Right lobe of liver (tissue), 6 donors: Measurements from ENCODE around the gene AKAP12. TPM values are rescaled to one million over a fixed set of nuclear protein-coding genes. Genes with fewer than 3 reads are reported as not detected.

Experiments
- ATAC-seq, 4 donors: fragments of 200-7000 bp; cut with Tn5 transposase; one replicate each; pipeline ENCODE4 v1.9.1; 2020; ENCODE audit warnings: mild to moderate bottlenecking in 4 of 4, moderate library complexity in 4 of 4
- DNase-seq, 3 donors: peaks; one replicate each; pipeline ENCODE4 v3.0.0-alpha.2; 2020
- H3K27ac ChIP-seq, 3 donors: fragments of 200-600 bp; one replicate each; pipeline ENCODE4 v1.8.0; 2022
- H3K27me3 ChIP-seq, 2 donors: fragments of 200-600 bp; one replicate each; pipeline ENCODE4 v1.8.0; 2022
- H3K36me3 ChIP-seq, 4 donors: fragments of 200-600 bp; sonication (generic) in 1 of 4; one replicate each; pipeline versions ENCODE4 v1.5.1 to v1.8.0; 2017 to 2022; ENCODE audit warnings: control low read depth in 1 of 4
- H3K4me1 ChIP-seq, 4 donors: fragments of 200-600 bp; sonication (generic) in 1 of 4; one replicate each; pipeline versions ENCODE4 v1.5.1 to v1.8.0; 2017 to 2022; ENCODE audit warnings: control low read depth in 1 of 4
- H3K4me3 ChIP-seq, 3 donors: fragments of 200-600 bp; one replicate each; pipeline ENCODE4 v1.8.0; 2022
- H3K9me3 ChIP-seq, 4 donors: fragments of 200-600 bp; sonication (generic) in 1 of 4; one replicate each; pipeline versions ENCODE4 v1.5.1 to v1.8.0; 2017 to 2022; ENCODE audit warnings: control low read depth in 1 of 4
- CTCF ChIP-seq, 4 donors: fragments of 200-600 bp in 3 of 4; fragments of 450-650 bp in 1 of 4; IDR thresholded peaks; one replicate each; pipeline versions ENCODE4 v1.5.1 to v1.8.0; 2016 to 2022; ENCODE audit warnings: antibody characterized with exemption in 4 of 4, mild to moderate bottlenecking in 2 of 4
- POLR2A ChIP-seq: fragments of 450-650 bp; IDR thresholded peaks from one replicate; pipeline ENCODE4 v1.6.1; 2017; ENCODE audit warnings: antibody characterized with exemption, mild to moderate bottlenecking
- WGBS: methylation state at CpG from one replicate; pipeline ENCODE4 v1.1.6; 2018; ENCODE audit warnings: low coverage, low lambda C conversion rate; ENCODE audit not compliant: insufficient coverage; ENCODE audit errors: missing lambda C conversion rate; 5-methylcytosine and 5-hydroxymethylcytosine counted together
- intact Hi-C, 2 donors: fragments of 100-400 bp; cut with DNase I; formaldehyde crosslinking; loops; one replicate each; pipeline versions ENCODE4 v1.11.2 to v1.14.1; 2022
- total RNA-seq, 6 experiments: library from RNA; depleted of rRNA in 2 of 6; stranded (reverse); fragments of >200 nt in 2 of 6; fragmentation: NEBNext Ultra II Directional in 3 of 6; extraction: Animal tissue kit (Norgen Biotek cat#: 25700) in 3 of 6; gene quantifications; one replicate each; pipeline versions ENCODE4 v1.1.0 to v1.2.4, GENCODE V29; 2016 to 2023
- donor health status: DM: no; HTN: yes; CAD: no.
- donor health status: DM: no; HTN: no; CAD: no.
- donor health status: DM: no; HTN: no; CAD: no.
- donor health status: DM: no; HTN: yes; CAD: no.
- donor health status: DM: no; HTN: yes; CAD: no.

The AKAP12 gene
- total RNA-seq, 6 experiments from 2014 or later, result 2.1 to 38.4 (median 23.0) TPM

GRCh38 chr6:151209071-151209831, 30.5 kb upstream of the AKAP12 start:
- Histone ChIP-seq H3K4me3 (no peak overlapping the region), H3K36me3 (no peaks in the 10 kb centered on the region), H3K27ac (no peak overlapping the region), H3K27me3 (no peaks in the 10 kb centered on the region), H3K9me3 (no peaks in the 10 kb centered on the region), H3K4me1 (no peaks in the 10 kb centered on the region)
- ATAC-seq (peak in 1 of 4 donors; percentile 29), DNase-seq (no peak)
- no peak for TF ChIP-seq CTCF (IDR thresholded peaks at IDR 0.05)
- TF ChIP-seq POLR2A, result no peak
- intact Hi-C loops, result no loop called here
- WGBS, result 45% methylated on average over 6 of the region's 11 CpGs

DNA sequence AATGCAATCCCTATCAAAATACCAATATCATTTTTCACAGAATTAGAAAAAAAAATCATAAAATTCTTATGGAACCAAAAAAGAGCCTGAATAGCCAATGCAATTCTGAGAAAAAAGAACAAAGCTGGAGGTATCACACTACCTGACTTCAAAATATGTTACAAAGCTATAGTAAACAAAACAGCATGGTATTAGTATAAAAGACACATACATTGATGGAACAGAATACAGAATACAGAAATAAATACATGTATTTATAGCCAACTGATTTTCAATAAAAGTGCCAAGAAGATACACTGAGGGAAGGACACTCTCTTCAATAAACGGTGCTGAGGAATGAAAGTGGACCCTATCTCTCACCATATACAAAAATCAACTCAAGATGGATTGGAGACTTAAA, 28.7 kb upstream of the AKAP12 start:
- WGBS, result 100% methylated on average over 1 of the region's 1 CpG
- intact Hi-C loops, result no loop called here
- TF ChIP-seq POLR2A (no peak), CTCF (IDR thresholded peaks at IDR 0.05) (no peak)
- ATAC-seq, result no peak
- Histone ChIP-seq H3K27ac (no peak overlapping the region), H3K36me3 (no peaks in the 10 kb centered on the region), H3K4me3 (no peak overlapping the region), H3K27me3 (no peaks in the 10 kb centered on the region), H3K9me3 (no peaks in the 10 kb centered on the region), H3K4me1 (no peaks in the 10 kb centered on the region)
- no peak for DNase-seq

- 83% methylated on average over 3 of the region's 5 CpGs for WGBS
- no peaks in the 10 kb centered on the region for H3K4me1 ChIP-seq
- ATAC-seq (no peak), DNase-seq (no peak)
- no peaks in the 10 kb centered on the region for H3K36me3 ChIP-seq
- no peaks in the 10 kb centered on the region for H3K9me3 ChIP-seq
- H3K27me3 ChIP-seq, result no peaks in the 10 kb centered on the region
- intact Hi-C loops, result no loop called here
- H3K27ac ChIP-seq, result no peak overlapping the region
- TF ChIP-seq CTCF (IDR thresholded peaks at IDR 0.05) (no peak), POLR2A (no peak)
- no peak overlapping the region for H3K4me3 ChIP-seq
These were observed 26.4 kb upstream of the AKAP12 start for GRCh38 chr6:151213352-151213751.

GRCh38 chr6:151215999-151216398, 23.8 kb upstream of the AKAP12 start:
- Histone ChIP-seq H3K4me1 (no peaks in the 10 kb centered on the region), H3K4me3 (no peak overlapping the region), H3K9me3 (no peaks in the 10 kb centered on the region), H3K27ac (no peak overlapping the region), H3K27me3 (no peaks in the 10 kb centered on the region), H3K36me3 (no peaks in the 10 kb centered on the region)
- no peak for ATAC-seq
- 78% methylated on average over 1 of the region's 2 CpGs for WGBS
- DNase-seq, result no peak
- intact Hi-C loops, result no loop called here
- TF ChIP-seq CTCF (IDR thresholded peaks at IDR 0.05) (no peak), POLR2A (no peak)
